Cardiac muscle cell (in vitro differentiated cells and primary cell): Measurements from ENCODE around the gene SLC1A2. TPM values are rescaled to one million over a fixed set of nuclear protein-coding genes. Genes with fewer than 3 reads are reported as not detected.

ENCODE experiments used
- DNase-seq, 2 donors: peaks; one replicate each; pipeline versions ENCODE4 v3.0.0 to v3.0.0-alpha.2; 2010 to 2017; ENCODE audit warnings: low read depth in 1 of 2, low spot score in 1 of 2
- H3K27ac ChIP-seq: fragments of 200-600 bp; sonication (generic); 2 replicates; pipeline ENCODE4 v1.5.1; 2016
- H3K27me3 ChIP-seq: fragments of 200-600 bp; sonication (generic); 2 replicates; pipeline ENCODE4 v1.6.0; 2016; ENCODE audit warnings: control low read depth
- H3K36me3 ChIP-seq: fragments of 200-600 bp; sonication (generic); 2 replicates; pipeline ENCODE4 v1.5.1; 2016; ENCODE audit warnings: control low read depth
- H3K4me1 ChIP-seq: fragments of 200-600 bp; sonication (generic); 2 replicates; pipeline ENCODE4 v1.8.1; 2017; ENCODE audit warnings: low read depth, mild to moderate bottlenecking, mixed run types
- H3K4me3 ChIP-seq: fragments of 200-600 bp; sonication (generic); 2 replicates; pipeline ENCODE4 v1.5.1; 2016; ENCODE audit warnings: mild to moderate bottlenecking
- H3K9me3 ChIP-seq: fragments of 200-600 bp; sonication (generic); 2 replicates; pipeline ENCODE4 v1.5.1; 2017; ENCODE audit warnings: low read depth, mild to moderate bottlenecking, control low read depth
- CTCF ChIP-seq: IDR thresholded peaks from 2 replicates; pipeline ENCODE4 v1.5.1; 2012; ENCODE audit warnings: low read depth, mild to moderate bottlenecking, low read length
- polyA plus RNA-seq: library from polyadenylated mRNA; unstranded; fragments of >200 nt; fragmentation: Nextera tagmentation; extraction: Ambion mirVana; gene quantifications from 2 replicates; pipeline ENCODE4 v1.2.1, GENCODE V29; 2016
- total RNA-seq: library from RNA; depleted of rRNA; stranded (reverse); fragments of >200 nt; gene quantifications from 2 replicates; pipeline ENCODE4 v1.2.3, GENCODE V29; 2016

SLC1A2 gene
- total and polyA plus RNA-seq, 2 experiments from 2014 or later, result 0.76 to 1.3 TPM

DNA sequence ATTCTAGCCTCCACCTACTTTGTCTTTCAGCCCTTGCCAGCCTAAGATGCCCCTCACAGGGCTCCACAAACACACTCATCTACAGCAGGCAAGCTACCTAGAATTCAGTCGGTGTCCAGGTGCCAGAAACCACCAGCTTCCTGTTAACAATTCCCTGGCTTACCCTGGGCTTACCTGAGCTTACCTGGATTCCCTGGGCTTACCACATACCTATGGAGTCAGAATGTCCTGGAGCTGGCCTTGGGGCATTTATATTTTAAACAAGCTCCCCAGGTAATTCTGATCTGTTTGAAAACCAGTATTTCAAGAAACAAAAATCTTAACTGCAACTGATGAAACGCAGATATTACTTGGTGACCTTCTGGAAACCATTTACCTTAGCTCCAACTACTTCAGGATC is 123.6 kb downstream of the SLC1A2 start:
- Histone ChIP-seq H3K27me3 (no peaks in the 10 kb centered on the region), H3K4me3 (no peak overlapping the region), H3K4me1 (no peaks in the 10 kb centered on the region), H3K27ac (no peak overlapping the region), H3K36me3 (no peaks in the 10 kb centered on the region), H3K9me3 (no peaks in the 10 kb centered on the region)
- DNase-seq, result no peak
- TF ChIP-seq CTCF, result no peak

DNA sequence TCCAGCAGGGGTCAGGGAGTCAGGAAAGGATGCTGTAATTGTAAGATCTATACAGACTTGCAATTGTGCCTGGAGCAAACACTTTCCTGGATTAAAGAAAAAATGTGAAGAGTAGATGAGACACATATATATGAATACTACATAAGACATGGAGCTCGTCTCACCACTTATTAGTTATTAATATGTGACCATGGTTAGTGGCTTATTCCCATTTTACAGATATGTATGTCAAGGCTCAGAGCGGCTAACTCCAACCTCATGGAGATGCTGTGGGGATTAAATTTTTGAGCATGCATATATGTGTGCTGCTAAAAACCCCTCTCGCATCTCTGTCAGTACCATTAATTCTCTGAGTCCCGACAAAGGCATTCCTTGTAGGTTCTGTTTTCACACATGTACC is 125.7 kb downstream of the SLC1A2 start:
- H3K27me3 ChIP-seq, result no peaks in the 10 kb centered on the region
- no peaks in the 10 kb centered on the region for H3K36me3 ChIP-seq
- H3K27ac ChIP-seq, result no peak overlapping the region
- no peak overlapping the region for H3K4me3 ChIP-seq
- no peaks in the 10 kb centered on the region for H3K9me3 ChIP-seq
- DNase-seq, result no peak
- no peak for TF ChIP-seq CTCF
- no peaks in the 10 kb centered on the region for H3K4me1 ChIP-seq

DNA sequence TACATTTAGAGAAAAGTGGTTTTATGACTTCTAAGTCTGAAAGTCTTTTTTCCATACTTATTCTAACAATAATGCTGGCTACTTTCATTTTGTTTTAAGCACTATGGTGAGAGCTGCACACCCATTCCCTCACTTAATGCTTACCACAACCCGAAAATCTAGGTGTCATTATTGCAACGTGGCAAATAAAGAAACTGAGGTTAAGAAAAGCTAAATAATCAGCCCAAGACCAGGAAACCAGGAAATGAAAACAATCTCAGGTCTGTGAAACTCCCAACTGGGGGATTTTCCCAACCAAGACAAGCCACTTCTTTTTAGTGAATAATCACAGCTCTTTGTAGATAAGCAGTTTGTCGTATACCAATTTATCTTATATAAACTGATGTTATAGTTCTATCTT is 126.3 kb downstream of the SLC1A2 start:
- Histone ChIP-seq H3K9me3 (no peaks in the 10 kb centered on the region), H3K27me3 (no peaks in the 10 kb centered on the region), H3K27ac (no peak overlapping the region), H3K4me3 (no peak overlapping the region), H3K36me3 (no peaks in the 10 kb centered on the region), H3K4me1 (no peaks in the 10 kb centered on the region)
- no peak for DNase-seq
- TF ChIP-seq CTCF, result no peak

DNA sequence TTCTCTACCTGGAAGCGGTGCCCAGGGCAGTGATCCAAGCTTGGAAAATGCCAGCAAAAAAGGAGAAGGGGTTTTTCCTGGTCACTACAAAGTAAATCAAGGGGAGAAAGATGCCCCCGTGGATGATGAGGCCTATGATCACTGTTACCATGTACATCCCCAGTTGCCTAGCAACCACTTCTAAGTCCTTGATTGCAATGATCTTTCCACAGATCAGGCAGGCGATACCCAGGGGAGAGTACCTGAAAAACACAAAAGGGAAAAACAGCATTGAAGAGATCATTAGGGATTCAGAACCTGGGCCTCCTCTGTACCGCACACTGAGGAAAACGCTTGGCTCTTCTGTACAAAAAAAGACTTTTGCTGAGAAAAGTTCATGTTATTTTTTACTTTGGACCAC is 127.1 kb downstream of the SLC1A2 start:
- TF ChIP-seq CTCF, result no peak
- H3K4me3 ChIP-seq, result no peak overlapping the region
- no peak for DNase-seq

GRCh38 chr11:35290876-35291275 is 128.5 kb downstream of the SLC1A2 start:
- H3K4me3 ChIP-seq, result no peak overlapping the region
- no peak overlapping the region for H3K27ac ChIP-seq
- H3K36me3 ChIP-seq, result no peaks in the 10 kb centered on the region
- no peak for TF ChIP-seq CTCF
- H3K9me3 ChIP-seq, result no peaks in the 10 kb centered on the region
- no peaks in the 10 kb centered on the region for H3K27me3 ChIP-seq
- DNase-seq, result no peak
- H3K4me1 ChIP-seq, result no peaks in the 10 kb centered on the region

More for the DNA sequence above, 127.1 kb downstream of the SLC1A2 start:
- Histone ChIP-seq H3K9me3 (no peaks in the 10 kb centered on the region), H3K27me3 (no peaks in the 10 kb centered on the region), H3K27ac (no peak overlapping the region), H3K36me3 (no peaks in the 10 kb centered on the region), H3K4me1 (no peaks in the 10 kb centered on the region)

DNA sequence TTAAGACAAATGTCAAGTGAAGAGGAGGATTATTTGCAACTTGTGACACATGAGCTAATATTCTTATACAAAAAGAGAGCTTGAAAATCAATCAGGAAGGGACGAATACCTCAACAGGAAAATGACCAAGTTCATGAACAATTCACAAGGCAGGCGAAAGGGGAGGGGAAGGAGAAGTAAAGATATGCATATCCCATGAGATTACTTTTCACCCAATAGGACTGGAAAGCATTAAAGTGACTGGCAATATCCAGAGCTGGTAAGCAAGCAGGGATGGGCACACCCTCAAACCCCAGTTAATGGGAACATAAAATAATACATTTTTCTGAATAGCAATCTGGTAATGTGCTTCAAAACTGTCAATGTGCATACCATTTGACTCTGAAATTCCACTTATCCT is 129.5 kb downstream of the SLC1A2 start:
- no peaks in the 10 kb centered on the region for H3K4me1 ChIP-seq
- H3K36me3 ChIP-seq, result no peaks in the 10 kb centered on the region
- H3K27ac ChIP-seq, result no peak overlapping the region
- DNase-seq, result peak in 1 of 2 donors; percentile 68
- H3K4me3 ChIP-seq, result no peak overlapping the region
- TF ChIP-seq CTCF, result no peak
- no peaks in the 10 kb centered on the region for H3K9me3 ChIP-seq
- no peaks in the 10 kb centered on the region for H3K27me3 ChIP-seq
